Measurements from ENCODE around the gene KRT4.
"Not testable (repeated sequence)": the region's sequence is repeated elsewhere in the genome, so short reads cannot be mapped to it uniquely, and the experiment has no call there.

The KRT4 gene

DNA sequence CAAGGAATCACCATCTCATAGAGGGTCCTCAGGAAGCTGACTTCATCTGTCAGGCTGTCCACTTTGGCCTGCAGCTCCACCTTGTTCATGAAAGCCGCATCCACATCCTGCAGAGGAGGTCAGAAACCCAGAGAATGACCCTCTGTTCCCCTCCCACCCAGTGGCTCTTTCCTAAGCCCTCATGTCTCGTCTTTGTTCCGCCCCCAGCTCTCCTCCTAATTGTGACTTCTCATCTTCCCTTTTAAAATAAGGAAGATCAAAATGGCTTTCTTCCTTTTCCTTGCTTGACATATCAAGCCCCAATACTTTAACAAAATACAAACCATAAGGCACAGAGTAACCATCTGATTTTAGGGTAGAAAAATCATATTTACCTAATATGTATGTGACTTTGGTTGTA, 41.1 kb downstream of the KRT4 start:
- no peak for DNase-seq (ENCODE audit: low read depth in 2 of 2)

DNA sequence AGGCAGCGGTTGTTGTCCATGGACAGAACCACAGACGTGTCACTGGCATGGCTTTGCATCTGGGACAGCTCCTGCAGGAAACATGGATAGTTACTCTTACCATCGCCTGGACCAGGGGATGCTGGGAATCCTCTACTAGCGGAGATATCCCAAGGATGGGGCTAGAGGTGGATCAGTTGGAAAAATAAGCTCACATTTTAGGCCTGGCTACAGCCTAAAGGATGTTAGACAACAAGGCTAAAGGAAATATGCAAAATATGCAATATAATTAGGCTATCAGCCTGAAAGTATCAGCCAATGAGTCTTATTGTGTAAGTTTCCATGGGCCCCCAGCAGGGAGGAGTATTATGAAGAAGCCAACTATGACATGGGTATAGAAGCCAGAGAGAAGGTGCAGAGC, 41.7 kb downstream of the KRT4 start:
- DNase-seq (ENCODE audit: low read depth in 2 of 2), result no peak

DNA sequence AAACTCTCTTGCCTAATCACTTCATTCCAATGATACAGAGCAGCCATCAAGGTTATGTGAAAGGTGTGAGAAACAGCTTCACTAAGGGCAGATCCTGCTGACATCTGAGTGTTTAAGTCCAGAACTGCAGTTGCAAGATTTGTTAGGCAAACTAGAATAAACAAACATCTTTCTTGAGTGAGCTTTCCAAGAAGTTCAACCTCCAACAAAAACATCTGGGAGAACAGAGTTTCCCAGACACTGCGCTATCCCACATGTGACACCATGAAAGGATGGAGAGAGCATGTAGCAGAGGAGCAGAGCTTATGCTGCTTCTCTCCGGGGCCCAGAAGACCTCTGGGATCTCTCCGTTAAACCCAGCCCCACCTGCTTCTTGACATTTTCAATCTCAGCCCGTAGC, 42.4 kb downstream of the KRT4 start:
- no peak for DNase-seq (ENCODE audit: low read depth in 2 of 2)

DNA sequence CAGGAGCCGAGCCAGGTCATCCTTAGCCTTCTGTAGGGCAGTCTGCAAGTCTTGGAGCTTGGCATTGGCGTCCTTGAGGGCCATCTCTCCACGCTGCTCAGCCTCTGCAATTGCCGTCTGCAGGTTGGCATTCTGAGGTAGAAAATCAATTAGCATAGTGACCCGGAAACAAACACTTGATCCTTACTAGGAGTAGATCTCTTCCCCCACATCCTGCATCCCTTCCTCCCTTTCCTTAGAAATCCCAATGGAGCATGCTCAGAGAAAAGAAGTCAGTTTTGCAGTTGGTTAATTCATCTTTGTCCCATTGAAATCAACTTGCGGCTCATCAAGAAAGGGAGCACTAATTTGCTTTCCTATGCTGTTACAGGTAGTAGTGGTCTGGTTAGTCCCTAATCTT, 42.8 kb downstream of the KRT4 start:
- DNase-seq (ENCODE audit: low read depth in 2 of 2), result no peak

DNA sequence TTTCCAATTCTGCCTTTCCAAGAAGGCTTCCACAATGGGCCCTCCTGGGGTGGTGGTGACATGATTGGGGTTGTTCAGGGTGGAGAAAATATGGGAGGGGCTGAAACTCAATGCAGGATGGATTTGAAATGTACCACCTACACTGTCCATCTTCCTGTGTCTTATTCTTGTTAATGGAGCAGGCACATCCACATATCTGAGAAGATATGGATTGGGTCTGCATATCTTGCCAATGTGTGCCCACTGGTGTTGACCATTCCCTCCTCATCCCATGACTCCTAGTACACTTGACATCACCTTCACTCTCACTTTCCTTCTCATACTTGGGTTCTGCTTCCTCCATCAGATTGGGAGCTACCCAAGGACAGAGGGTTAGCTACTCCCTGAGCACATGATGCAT, 44.0 kb downstream of the KRT4 start:
- DNase-seq (ENCODE audit: low read depth in 2 of 2), result no peak

DNA sequence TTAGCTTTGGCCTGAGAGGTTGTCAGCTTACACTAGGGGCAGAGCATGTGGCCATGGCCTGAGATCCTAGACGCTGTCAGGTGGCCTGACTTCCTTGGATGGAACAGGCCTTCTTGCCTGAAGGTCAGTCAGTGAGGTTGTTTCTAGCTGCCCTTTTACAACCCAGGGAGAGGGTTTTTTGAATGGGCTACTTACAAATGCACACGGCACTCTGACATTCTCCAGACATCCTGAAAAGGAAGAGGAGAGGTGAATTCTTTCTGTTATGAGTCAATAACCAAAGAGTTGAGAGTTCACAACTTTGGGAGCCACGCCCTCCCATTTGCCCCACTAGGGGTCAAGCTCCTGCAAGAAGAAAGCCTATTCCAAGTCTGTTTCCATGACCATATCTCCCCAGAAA, 44.6 kb downstream of the KRT4 start:
- DNase-seq (ENCODE audit: low read depth in 2 of 2), result no peak

DNA sequence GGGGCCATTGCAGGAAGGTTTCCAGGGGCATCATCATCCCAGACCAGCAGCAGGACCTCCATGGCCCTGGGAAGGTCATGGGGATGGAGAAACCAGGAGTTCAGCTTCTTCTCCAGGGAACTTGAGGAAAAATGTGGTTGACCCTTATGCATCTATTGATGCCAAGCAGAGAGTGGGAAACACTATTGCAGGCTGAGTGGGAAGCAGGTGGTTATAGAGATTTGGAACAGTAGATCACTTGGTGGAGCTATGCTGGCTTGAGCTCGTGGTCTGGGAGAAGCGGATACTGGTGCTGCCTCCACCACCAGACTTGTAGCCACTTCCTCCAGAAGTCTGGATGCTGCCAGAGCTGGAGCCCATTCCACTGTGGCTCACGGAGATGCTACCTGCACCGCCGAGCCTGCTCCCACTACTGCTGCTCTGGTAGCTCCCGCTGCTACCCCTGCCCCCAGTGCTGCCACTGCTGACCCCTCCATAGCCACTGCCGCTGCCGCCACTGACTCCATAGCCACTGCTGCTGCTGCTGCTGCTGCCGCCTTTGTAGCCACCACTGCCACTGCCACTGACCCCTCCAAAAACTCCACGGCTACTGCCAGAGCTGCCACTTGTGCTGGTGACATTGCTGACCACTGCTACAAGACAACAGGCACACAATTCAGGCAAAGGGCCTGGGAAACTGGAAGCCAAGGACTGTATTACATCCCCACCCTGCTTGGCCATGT, 45.3 kb downstream of the KRT4 start:
- no peak for DNase-seq (ENCODE audit: low read depth in 2 of 2)

DNA sequence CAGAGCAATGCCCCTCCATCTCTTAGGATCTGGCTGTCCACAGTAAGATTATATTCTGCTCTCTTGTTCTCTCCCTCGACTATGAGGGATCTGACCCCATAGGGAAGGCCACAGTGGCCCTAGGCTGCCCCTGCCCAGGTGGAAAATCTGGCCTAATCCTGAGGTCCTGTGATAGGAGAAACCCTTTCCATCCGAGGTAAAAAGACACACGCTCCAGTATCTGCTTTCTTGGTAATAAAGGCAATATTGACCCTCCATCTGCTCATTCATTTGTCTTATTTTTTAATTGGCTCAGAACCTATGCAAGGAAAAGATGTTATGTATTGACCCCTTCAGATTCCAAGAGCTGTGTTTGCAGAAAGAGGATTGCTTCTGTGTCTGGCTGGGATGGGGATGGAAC, 46.5 kb downstream of the KRT4 start:
- DNase-seq (ENCODE audit: low read depth in 2 of 2), result no peak

DNA sequence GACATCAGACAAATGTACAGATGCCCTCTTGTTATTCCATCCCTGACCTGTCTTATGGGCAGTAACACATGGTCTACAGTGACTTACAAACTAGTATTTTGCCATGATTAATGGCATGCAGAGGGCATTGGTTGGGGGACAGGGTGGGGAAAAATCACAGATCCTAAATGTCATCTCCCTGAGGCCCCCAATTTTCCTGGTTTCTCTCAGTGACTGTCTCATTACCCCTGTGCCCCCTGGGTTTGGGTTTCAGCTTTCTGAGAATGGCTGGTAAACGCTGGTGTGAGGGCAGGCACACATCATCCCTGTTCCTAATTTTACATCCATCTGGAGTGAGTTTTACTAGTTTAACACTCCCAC, 46.9 kb downstream of the KRT4 start:
- DNase-seq (ENCODE audit: low read depth in 2 of 2), result no peak

DNA sequence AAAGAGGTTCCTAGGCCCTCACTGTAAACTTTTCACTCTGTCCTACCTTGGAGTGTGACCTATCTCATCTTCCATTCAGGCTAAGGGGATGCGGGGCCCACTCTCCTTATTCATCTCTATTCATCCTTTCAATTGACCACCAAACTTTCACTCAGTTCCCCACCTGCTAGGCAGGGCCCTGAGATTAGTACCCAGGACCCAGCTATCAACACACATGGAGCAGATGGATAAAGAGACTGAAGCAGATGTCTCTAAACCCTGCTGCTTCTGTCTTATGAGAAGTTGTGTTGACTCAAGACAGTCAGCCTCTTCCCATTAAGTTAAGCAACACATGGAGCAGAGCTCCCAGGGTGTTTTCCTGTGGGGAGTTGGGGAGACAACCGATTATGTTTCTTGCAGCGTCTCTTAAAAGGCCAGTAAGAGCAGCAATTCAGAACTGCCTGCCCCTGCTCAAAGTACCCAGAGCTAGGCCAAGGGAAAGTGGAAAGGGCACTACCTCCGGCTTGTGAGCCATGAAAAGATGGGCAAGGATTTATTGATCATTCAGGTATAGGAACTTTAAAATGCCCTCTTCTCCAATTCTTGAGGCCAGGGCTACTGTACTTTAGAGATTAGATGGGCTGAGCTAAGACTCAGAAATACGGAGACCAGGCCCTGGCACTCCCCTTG, 47.4 kb downstream of the KRT4 start:
- DNase-seq (ENCODE audit: low read depth in 2 of 2), result no peak

DNA sequence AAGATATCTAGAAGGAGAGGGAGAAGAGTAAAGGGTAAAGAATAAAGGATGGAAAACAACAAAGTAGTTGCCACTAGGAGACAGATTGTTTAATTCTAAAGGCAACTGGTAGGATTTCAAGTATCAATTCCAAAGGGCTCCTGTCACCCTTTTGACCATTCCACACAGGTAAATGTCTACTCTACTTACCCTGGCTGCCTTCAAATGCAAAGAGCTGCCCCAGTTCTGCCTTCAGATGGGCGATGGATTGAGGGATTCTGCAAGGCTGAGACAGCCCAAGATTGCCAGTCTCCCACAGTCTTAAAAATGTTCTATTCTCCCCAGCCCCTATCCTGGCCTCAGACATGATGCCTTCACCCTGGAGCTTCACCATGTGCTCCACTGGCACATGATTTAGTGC, 48.2 kb downstream of the KRT4 start:
- no peak for DNase-seq (ENCODE audit: low read depth in 2 of 2)

DNA sequence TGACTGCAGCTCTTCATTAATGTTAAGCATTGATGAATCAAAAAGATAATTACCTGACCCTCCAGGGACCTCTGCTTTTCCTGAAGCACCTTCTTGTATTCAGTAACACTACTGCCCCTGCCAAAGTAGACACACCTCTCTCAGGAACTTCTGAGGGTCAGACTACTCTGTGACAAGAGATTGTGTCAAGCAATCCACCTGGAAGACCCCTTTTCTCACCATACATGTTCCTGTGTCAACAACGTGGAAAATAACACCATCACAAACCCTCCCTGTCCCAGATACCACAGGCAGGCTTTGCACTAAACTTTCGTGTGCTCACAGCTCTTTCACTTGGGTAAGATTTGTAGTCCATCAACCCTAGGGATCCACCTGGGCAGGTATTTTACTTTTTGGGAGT, 49.9 kb downstream of the KRT4 start:
- no peak for DNase-seq (ENCODE audit: low read depth in 2 of 2)

DNA sequence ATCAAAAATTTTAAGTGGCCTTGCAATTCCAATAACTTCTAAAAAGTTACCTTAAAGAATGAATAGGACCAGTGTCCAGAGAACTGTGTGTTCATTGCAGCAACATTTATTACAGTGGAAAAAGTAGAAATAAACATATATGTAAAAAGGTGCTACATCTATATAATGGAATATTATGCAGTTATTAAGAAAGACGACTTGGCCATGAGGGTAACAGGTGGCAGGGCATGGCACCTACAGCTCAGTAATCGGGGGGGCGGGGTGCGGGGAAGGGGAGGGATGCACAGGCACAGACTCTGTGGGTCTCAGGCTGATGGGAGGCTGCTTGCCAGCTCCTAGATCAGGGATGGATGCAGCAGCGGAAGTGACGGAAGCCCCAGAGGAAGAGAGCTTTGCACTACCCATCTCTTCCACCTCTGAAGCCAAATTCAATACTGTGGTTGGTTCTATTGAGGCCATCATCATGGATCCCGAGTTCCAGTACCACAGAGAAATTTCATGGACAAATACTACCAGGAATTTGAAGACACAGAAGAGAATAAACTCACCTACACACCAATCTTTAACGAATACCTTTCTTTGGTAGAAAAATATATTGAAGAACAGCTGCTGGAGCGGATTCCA, 50.8 kb downstream of the KRT4 start:
- no peak for DNase-seq (ENCODE audit: low read depth in 2 of 2)

DNA sequence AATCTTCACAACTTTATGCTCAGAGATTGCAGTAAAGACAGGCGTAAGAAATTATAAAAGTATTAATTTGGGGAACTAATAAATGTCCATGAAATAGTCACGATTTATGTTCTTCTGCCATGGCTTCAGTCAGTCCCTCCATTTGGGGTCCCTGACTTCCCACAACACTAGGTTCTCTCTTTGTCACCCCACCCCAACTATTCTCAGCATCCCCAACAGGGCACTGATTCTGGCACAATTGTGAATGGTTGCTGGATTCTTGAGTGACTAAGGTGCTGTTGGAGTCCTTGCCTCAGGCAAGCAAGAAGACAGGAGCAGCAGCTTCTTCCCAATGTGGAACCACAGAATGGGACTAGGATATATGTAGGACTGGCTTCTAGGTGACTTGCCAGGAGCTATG, 52.1 kb downstream of the KRT4 start:
- DNase-seq (ENCODE audit: low read depth in 2 of 2), result no peak

DNA sequence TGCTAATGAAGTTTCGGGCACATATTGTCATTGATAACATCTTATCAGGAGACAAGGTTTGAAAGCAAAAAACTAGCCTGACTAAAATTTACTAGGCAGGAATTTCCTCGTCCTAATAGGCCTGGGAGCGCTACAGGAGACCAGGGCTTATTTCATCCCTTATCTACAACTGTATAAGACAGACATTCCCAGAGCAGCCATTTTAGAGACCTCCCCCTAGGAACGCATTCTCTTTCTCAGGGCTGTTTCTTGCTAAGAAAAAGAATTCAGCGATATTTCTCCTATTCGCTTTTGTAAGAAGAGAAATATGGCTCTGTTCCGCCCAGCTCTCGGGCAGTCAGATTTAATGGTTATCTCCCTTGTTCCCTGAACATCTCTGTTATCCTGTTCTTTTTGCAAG, 52.7 kb downstream of the KRT4 start:
- not testable (repeated sequence) for DNase-seq (ENCODE audit: low read depth in 2 of 2)

DNA sequence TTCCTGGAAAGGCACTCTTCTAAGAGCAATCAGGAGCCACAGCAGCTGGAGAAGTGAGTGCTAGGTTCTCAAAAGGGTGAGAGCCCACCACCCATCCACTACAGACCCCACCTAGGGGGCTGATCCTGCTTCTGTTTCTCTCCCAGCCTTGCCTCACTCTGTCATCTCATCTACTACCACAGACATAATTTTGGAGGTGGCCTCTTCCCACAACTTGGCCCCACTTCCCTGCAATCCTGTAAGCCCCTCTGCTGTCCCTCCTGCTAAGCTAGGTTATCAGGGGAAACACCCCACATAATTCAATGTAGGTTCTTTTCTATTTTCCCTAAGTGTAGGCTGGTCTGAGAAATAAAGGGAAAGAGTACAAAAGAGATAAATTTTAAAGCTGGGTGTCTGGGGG, 53.3 kb downstream of the KRT4 start:
- no peak for DNase-seq (ENCODE audit: low read depth in 2 of 2)

DNA sequence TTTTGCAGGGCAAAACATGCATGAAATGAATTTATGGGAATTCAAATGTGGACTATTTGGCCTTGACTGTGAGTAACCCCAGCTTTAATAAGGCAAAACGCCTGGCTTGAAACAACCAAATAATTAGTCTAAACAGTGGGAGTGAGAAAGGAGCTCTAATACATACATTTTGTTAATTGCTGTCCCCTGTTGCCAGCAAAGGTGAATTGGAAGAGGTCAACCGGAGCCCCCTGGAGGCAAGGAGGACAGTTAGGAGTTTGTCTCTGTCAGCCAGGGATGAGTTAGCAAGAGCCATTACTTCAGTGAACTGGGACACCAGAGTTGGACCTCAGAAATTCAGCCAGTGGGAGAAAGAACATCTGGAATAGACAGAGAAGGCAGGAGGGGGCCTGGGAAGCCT, 54.2 kb downstream of the KRT4 start:
- DNase-seq (ENCODE audit: low read depth in 2 of 2), result no peak

DNA sequence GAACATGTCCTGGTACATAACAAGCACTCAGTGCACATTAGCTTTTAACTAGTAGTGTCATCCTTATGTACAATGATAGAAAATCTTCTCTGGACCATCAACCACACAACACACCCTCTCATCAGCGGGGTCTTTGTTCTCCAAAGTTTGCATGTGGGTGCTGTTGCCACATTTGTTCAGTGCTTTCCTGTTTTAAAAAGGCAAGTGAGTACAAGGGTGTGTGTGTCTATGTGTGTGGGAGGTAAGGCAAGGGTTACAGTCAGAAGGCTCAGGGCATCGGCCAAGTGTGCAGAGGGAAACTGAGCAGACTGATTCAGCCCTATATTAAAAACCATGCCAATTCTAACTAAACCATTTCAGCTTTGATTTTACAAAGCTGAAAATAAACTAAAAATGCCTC, 54.7 kb downstream of the KRT4 start:
- no peak for DNase-seq (ENCODE audit: low read depth in 2 of 2)

DNA sequence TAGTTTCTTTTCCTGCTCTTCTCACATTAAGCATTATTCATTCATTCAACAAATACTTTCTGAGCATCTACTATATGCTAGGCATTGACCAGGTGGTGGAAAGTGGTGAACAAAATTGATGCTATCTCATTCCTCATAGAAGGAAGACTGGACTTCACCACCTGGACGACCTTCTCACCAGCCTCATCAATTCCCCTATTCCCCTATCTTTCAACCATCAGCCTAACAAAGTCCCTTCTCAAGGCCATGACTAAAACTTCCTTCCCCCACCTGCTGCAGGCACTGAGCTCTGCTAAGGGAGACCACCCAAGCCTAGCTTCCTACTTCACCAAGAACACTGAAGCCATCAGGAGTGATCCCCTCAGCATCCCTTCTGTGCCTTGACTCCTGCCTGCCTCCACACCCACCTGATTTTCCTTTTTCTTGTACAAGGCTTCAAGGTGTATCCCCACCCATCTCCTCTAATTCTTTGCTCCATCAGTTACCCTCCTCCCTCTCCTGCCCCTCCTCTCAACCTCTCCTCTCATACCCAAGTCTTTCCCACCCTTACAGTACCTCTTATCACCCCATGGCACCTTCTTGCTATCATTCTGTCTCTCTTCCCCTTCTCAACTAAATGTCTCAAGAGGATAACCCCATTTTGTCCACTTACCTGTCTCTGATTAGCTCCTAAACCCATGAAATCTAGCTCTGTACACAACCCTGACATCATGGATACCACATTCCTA, 56.3 kb downstream of the KRT4 start:
- no peak for DNase-seq (ENCODE audit: low read depth in 2 of 2)

All from activated CD8-positive, alpha-beta memory T cell treated with anti-CD3 and anti-CD28 coated beads for 4 hours (primary cell).